ENCODE data around the gene MYL5.

GRCh38 chr4:688854-689681 lies 14.7 kb downstream of the MYL5 start, which contains the start of gene SLC49A3:
- TF ChIP-seq PATZ1 (CRISPR knock-in tag; IDR thresholded peaks at IDR 0.05; ENCODE audit: borderline replicate concordance) (no peak), PPARA (CRISPR knock-in tag; IDR thresholded peaks at IDR 0.05; ENCODE audit: borderline replicate concordance) (no peak), SNAI2 (CRISPR knock-in tag; IDR thresholded peaks at IDR 0.05) (no peak), ZNF565 (CRISPR knock-in tag; conservative IDR thresholded peaks at IDR 0.05; ENCODE audit: low read depth) (no peak), ESRRG (CRISPR knock-in tag; IDR thresholded peaks at IDR 0.05) (no peak), ZFP3 (CRISPR knock-in tag; IDR thresholded peaks at IDR 0.05) (no peak), RARB (CRISPR knock-in tag; IDR thresholded peaks at IDR 0.05) (no peak), CREB5 (CRISPR knock-in tag; IDR thresholded peaks at IDR 0.05; ENCODE audit: low read depth) (no peak), ZNF8 (CRISPR knock-in tag; IDR thresholded peaks at IDR 0.05) (no peak), TCF4 (CRISPR knock-in tag; IDR thresholded peaks at IDR 0.05; ENCODE audit: borderline replicate concordance) (no peak), ZC3H10 (CRISPR knock-in tag; IDR thresholded peaks at IDR 0.05) (no peak), ISL1 (CRISPR knock-in tag; IDR thresholded peaks at IDR 0.05) (no peak), ZFP30 (CRISPR knock-in tag; IDR thresholded peaks at IDR 0.05) (no peak)
